Measurements from ENCODE around the gene SLC38A8. TPM values are rescaled to one million over a fixed set of nuclear protein-coding genes. Genes with fewer than 3 reads are reported as not detected.

The SLC38A8 gene
- total RNA-seq, 4 donors from 2014 or later: not detected

GRCh38 chr16:83973581-83974385, 68.8 kb downstream of the SLC38A8 start:
- no peaks in the 10 kb centered on the region for H3K9me3 ChIP-seq
- no peaks in the 10 kb centered on the region for H3K36me3 ChIP-seq
- H3K4me1 ChIP-seq: no peaks in the 10 kb centered on the region
- intact Hi-C loops (cut with DNase I; ENCODE audit: low total_unique reads): loop anchor here (5.0 kb wide), 1 partner anchor 899 kb away; no protein-coding TSS in a partner anchor
- H3K27me3 ChIP-seq: peaks cover 14% of the 10 kb centered on the region
- in situ Hi-C loops (cut with MboI; ENCODE audit: low pct_ligation_motif_present in 1 of 4, low pct_unique_long_range_greater_than_20kb in 1 of 4, low sequenced_read_pairs in 3 of 4): loop anchor here in 3 of 4 donors (25.0 kb wide), 3 partner anchors 89 to 514 kb away; partner anchors contain the start of genes ADAD2 (in 1 of the 3) and TAF1C (in 1 of the 3)
- no peak overlapping the region for H3K27ac ChIP-seq
- 86 to 97% methylated on average over 7 to 22 of the region's 22 CpGs for WGBS, 2 donors (ENCODE audit: low coverage in 1 of 2)
- no peak for TF ChIP-seq POLR2AphosphoS5 (IDR thresholded peaks at IDR 0.05)
- H3K4me3 ChIP-seq: no peak overlapping the region
- no peak for DNase-seq

DNA sequence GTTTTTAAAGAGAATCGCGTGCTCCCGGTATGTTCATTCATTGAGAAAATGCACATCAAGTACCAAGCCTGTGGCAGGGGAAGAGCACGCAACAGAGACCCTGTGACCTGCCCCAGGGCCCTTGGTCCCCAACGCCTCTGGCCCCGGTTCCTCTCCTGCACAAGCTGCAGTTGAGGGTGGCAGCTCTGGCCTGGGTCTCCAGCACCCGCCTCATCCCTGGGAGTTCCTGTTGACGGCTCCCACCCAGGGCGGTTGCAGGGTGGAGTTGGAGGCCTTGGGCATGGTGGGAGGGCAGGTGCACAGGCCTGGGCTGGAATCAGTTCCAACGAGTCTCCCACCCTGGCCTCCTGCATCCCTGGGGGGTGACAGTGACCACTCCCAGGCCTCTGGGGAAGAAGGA, 69.5 kb downstream of the SLC38A8 start:
- Histone ChIP-seq H3K4me1 (no peaks in the 10 kb centered on the region), H3K27ac (no peak overlapping the region), H3K9me3 (no peaks in the 10 kb centered on the region), H3K36me3 (no peaks in the 10 kb centered on the region), H3K27me3 (peaks cover 16% of the 10 kb centered on the region), H3K4me3 (no peak overlapping the region)
- TF ChIP-seq, protein P1, sequence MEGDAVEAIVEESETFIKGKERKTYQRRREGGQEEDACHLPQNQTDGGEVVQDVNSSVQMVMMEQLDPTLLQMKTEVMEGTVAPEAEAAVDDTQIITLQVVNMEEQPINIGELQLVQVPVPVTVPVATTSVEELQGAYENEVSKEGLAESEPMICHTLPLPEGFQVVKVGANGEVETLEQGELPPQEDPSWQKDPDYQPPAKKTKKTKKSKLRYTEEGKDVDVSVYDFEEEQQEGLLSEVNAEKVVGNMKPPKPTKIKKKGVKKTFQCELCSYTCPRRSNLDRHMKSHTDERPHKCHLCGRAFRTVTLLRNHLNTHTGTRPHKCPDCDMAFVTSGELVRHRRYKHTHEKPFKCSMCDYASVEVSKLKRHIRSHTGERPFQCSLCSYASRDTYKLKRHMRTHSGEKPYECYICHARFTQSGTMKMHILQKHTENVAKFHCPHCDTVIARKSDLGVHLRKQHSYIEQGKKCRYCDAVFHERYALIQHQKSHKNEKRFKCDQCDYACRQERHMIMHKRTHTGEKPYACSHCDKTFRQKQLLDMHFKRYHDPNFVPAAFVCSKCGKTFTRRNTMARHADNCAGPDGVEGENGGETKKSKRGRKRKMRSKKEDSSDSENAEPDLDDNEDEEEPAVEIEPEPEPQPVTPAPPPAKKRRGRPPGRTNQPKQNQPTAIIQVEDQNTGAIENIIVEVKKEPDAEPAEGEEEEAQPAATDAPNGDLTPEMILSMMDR (IDR thresholded peaks at IDR 0.05): no peak
- TF ChIP-seq POLR2A (IDR thresholded peaks at IDR 0.05): no peak
- no peak for DNase-seq
- intact Hi-C loops (cut with DNase I; ENCODE audit: low total_unique reads) (loop anchor here (5.0 kb wide), 1 partner anchor 899 kb away; no protein-coding TSS in a partner anchor), in situ Hi-C loops (cut with MboI; ENCODE audit: low pct_ligation_motif_present in 1 of 4, low pct_unique_long_range_greater_than_20kb in 1 of 4, low sequenced_read_pairs in 3 of 4) (loop anchor here in 3 of 4 donors (25.0 kb wide), 3 partner anchors 89 to 514 kb away; partner anchors contain the start of genes ADAD2 (in 1 of the 3) and TAF1C (in 1 of the 3))
- WGBS, 2 donors (ENCODE audit: low coverage in 1 of 2): 88% methylated on average over 10 of the region's 10 CpGs; no CpG with 5 or more reads in 1 of the 2 donors

GRCh38 chr16:83972256-83973008, 70.2 kb downstream of the SLC38A8 start:
- Histone ChIP-seq H3K4me3 (no peak overlapping the region), H3K27ac (no peak overlapping the region), H3K9me3 (no peaks in the 10 kb centered on the region), H3K36me3 (no peaks in the 10 kb centered on the region), H3K27me3 (peaks cover 16% of the 10 kb centered on the region), H3K4me1 (no peaks in the 10 kb centered on the region)
- no peak for TF ChIP-seq EP300 (IDR thresholded peaks at IDR 0.05; ENCODE audit: low read depth)
- TF ChIP-seq, protein P1 (IDR thresholded peaks at IDR 0.05): no peak
- no peak for TF ChIP-seq POLR2AphosphoS5 (IDR thresholded peaks at IDR 0.05)
- TF ChIP-seq POLR2A (IDR thresholded peaks at IDR 0.05): no peak
- intact Hi-C loops (cut with DNase I; ENCODE audit: low total_unique reads): loop anchor here (5.0 kb wide), 1 partner anchor 900 kb away; no protein-coding TSS in a partner anchor
- DNase-seq: no peak
- WGBS, 2 donors (ENCODE audit: low coverage in 1 of 2): 60 to 78% methylated on average over 2 to 19 of the region's 19 CpGs
- in situ Hi-C loops (cut with MboI; ENCODE audit: low pct_ligation_motif_present in 1 of 4, low pct_unique_long_range_greater_than_20kb in 1 of 4, low sequenced_read_pairs in 3 of 4): loop anchor here in 3 of 4 donors (25.0 kb wide), 3 partner anchors 90 to 515 kb away; partner anchors contain the start of genes ADAD2 (in 1 of the 3) and TAF1C (in 1 of the 3)

GRCh38 chr16:83971165-83972130, 71.1 kb downstream of the SLC38A8 start:
- H3K9me3 ChIP-seq: no peaks in the 10 kb centered on the region
- WGBS, 2 donors (ENCODE audit: low coverage in 1 of 2): 44 to 73% methylated on average over 6 to 27 of the region's 27 CpGs
- no peak for DNase-seq
- no peaks in the 10 kb centered on the region for H3K36me3 ChIP-seq
- no peaks in the 10 kb centered on the region for H3K4me1 ChIP-seq
- intact Hi-C loops (cut with DNase I; ENCODE audit: low total_unique reads) (loop anchor here (5.0 kb wide), 1 partner anchor 901 kb away; no protein-coding TSS in a partner anchor), in situ Hi-C loops (cut with MboI; ENCODE audit: low pct_ligation_motif_present in 1 of 4, low pct_unique_long_range_greater_than_20kb in 1 of 4, low sequenced_read_pairs in 3 of 4) (loop anchor here in 3 of 4 donors (25.0 kb wide), 3 partner anchors 91 to 516 kb away; partner anchors contain the start of genes ADAD2 (in 1 of the 3) and TAF1C (in 1 of the 3))
- peaks cover 16% of the 10 kb centered on the region for H3K27me3 ChIP-seq
- H3K4me3 ChIP-seq: no peak overlapping the region
- no peak overlapping the region for H3K27ac ChIP-seq
- TF ChIP-seq POLR2AphosphoS5 (IDR thresholded peaks at IDR 0.05): no peak
- no peak for TF ChIP-seq EP300 (IDR thresholded peaks at IDR 0.05; ENCODE audit: low read depth)
